DND-41 (cell line): ENCODE data around the gene LRRC10.

Experiments used
- ATAC-seq: fragments of 200-7000 bp; cut with Tn5 transposase; 3 replicates; pipeline ENCODE4 v1.9.1; 2021; ENCODE audit warnings: low read depth; ENCODE audit not compliant: insufficient read depth
- DNase-seq: peaks from one replicate; pipeline ENCODE4 v3.0.0-alpha.2; 2020
- H2AFZ ChIP-seq: 2 replicates; pipeline ENCODE4 v1.6.0; 2012; ENCODE audit warnings: low read depth, low read length
- H3K27ac ChIP-seq: 2 replicates; pipeline ENCODE4 v1.5.1; 2012; ENCODE audit warnings: low read length, inconsistent platforms
- H3K27me3 ChIP-seq: fragments of 200-600 bp; sonication (generic); 2 replicates; pipeline ENCODE4 v1.6.0; 2012; ENCODE audit warnings: low read length, mild to moderate bottlenecking, inconsistent platforms; ENCODE audit not compliant: insufficient read depth, poor library complexity
- H3K36me3 ChIP-seq: 2 replicates; pipeline ENCODE4 v1.5.1; 2012; ENCODE audit warnings: low read length, inconsistent platforms; ENCODE audit not compliant: insufficient read depth
- H3K4me1 ChIP-seq: 2 replicates; pipeline ENCODE4 v1.5.1; 2012; ENCODE audit warnings: mild to moderate bottlenecking, low read length; ENCODE audit not compliant: insufficient read depth
- H3K4me2 ChIP-seq: 2 replicates; pipeline ENCODE4 v1.6.0; 2012; ENCODE audit warnings: mild to moderate bottlenecking, moderate library complexity, low read length, inconsistent platforms; ENCODE audit not compliant: insufficient read depth
- H3K4me3 ChIP-seq, 2 experiments: fragments of 200-600 bp in 1 of 2; shearing (Covaris generic) in 1 of 2; 2 replicates each; pipeline ENCODE4 v1.5.1; 2012 to 2016; ENCODE audit warnings: inconsistent platforms in 2 of 2, low read length in 2 of 2, mild to moderate bottlenecking in 2 of 2, low read depth in 1 of 2, moderate library complexity in 1 of 2
- H3K79me2 ChIP-seq: 2 replicates; pipeline ENCODE4 v1.6.0; 2012; ENCODE audit warnings: low read length, inconsistent platforms; ENCODE audit not compliant: insufficient read depth
- H3K9ac ChIP-seq: 2 replicates; pipeline ENCODE4 v1.6.0; 2012; ENCODE audit warnings: low read depth, mild to moderate bottlenecking, inconsistent platforms, low read length, moderate library complexity
- H3K9me3 ChIP-seq: 2 replicates; pipeline ENCODE4 v1.5.1; 2012; ENCODE audit warnings: low read length, moderate library complexity, mild to moderate bottlenecking, inconsistent platforms; ENCODE audit not compliant: insufficient read depth, severe bottlenecking
- H4K20me1 ChIP-seq: 2 replicates; pipeline ENCODE4 v1.6.0; 2012; ENCODE audit warnings: low read length; ENCODE audit not compliant: insufficient read depth
- CTCF ChIP-seq: IDR thresholded peaks from 2 replicates; pipeline ENCODE4 v1.5.1; 2012; ENCODE audit warnings: borderline replicate concordance, low read length, moderate library complexity, mild to moderate bottlenecking; ENCODE audit not compliant: poor library complexity, severe bottlenecking; ENCODE audit errors: extremely low read depth
- EZH2 ChIP-seq: IDR thresholded peaks from 3 replicates; pipeline ENCODE4 v1.6.1; 2012; ENCODE audit warnings: borderline replicate concordance, low read depth, mild to moderate bottlenecking, moderate library complexity, low read length, inconsistent platforms; ENCODE audit not compliant: severe bottlenecking

LRRC10 gene

GRCh38 chr12:69620077-69620476, 9.4 kb upstream of the LRRC10 start:
- Histone ChIP-seq H3K36me3 (no peaks in the 10 kb centered on the region), H4K20me1 (no peaks in the 10 kb centered on the region), H3K9me3 (no peaks in the 10 kb centered on the region), H3K27ac (no peak overlapping the region), H3K4me1 (no peaks in the 10 kb centered on the region), H2AFZ (no peak overlapping the region), H3K4me2 (no peak overlapping the region), H3K9ac (no peak overlapping the region), H3K79me2 (no peaks in the 10 kb centered on the region), H3K4me3 (no peak overlapping the region), H3K27me3 (no peaks in the 10 kb centered on the region)
- TF ChIP-seq CTCF (no peak), EZH2 (no peak)
- DNase-seq (no peak), ATAC-seq (no peak)

GRCh38 chr12:69619050-69619449, 8.3 kb upstream of the LRRC10 start:
- Histone ChIP-seq H3K27me3 (no peaks in the 10 kb centered on the region), H4K20me1 (no peaks in the 10 kb centered on the region), H3K79me2 (no peaks in the 10 kb centered on the region), H3K27ac (no peak overlapping the region), H3K36me3 (no peaks in the 10 kb centered on the region), H3K9me3 (no peaks in the 10 kb centered on the region), H3K4me1 (no peaks in the 10 kb centered on the region), H3K4me2 (no peak overlapping the region), H3K9ac (no peak overlapping the region), H2AFZ (no peak overlapping the region), H3K4me3 (no peak overlapping the region)
- no peak for DNase-seq
- no peak for ATAC-seq
- no peak for TF ChIP-seq CTCF
- no peak for TF ChIP-seq EZH2

DNA sequence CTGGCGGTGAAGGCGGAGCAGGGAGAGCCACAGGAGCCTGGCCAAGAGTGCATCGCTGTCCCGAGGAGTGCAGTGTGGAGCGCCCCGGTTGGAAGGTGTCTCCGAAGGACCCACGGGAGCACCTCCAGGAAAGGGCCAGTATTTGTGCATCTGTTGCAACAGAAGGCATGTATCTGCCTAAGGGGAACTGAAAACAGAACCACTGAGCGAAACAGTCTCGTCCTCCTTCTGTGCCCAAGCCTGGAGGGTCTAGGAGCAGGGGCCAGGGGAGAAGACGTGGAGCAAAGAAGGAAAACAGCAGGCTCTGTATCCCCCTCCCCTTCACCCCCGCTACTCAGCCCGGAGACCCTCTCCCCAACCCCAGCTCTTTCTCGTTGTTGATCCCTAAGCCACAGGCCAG, 5.3 kb upstream of the LRRC10 start:
- H3K4me1 ChIP-seq, result no peaks in the 10 kb centered on the region
- H3K9ac ChIP-seq, result no peak overlapping the region
- H4K20me1 ChIP-seq, result no peaks in the 10 kb centered on the region
- TF ChIP-seq CTCF (no peak), EZH2 (no peak)
- H3K27ac ChIP-seq, result no peak overlapping the region
- H3K79me2 ChIP-seq, result no peaks in the 10 kb centered on the region
- DNase-seq, result no peak
- ATAC-seq, result no peak
- no peak overlapping the region for H3K4me3 ChIP-seq
- H3K27me3 ChIP-seq, result no peaks in the 10 kb centered on the region
- H3K9me3 ChIP-seq, result no peaks in the 10 kb centered on the region
- H2AFZ ChIP-seq, result no peak overlapping the region
- H3K4me2 ChIP-seq, result no peak overlapping the region
- H3K36me3 ChIP-seq, result no peaks in the 10 kb centered on the region

- Histone ChIP-seq H2AFZ (no peak overlapping the region), H4K20me1 (no peaks in the 10 kb centered on the region), H3K79me2 (no peaks in the 10 kb centered on the region)
Measured at GRCh38 chr12:69613351-69613750, 2.6 kb upstream of the LRRC10 start.

More at GRCh38 chr12:69613351-69613750, 2.6 kb upstream of the LRRC10 start:
- no peak overlapping the region for H3K4me3 ChIP-seq
- peaks cover 3% of the 10 kb centered on the region for H3K27me3 ChIP-seq
- DNase-seq, result no peak
- H3K27ac ChIP-seq, result no peak overlapping the region
- TF ChIP-seq EZH2 (no peak), CTCF (no peak)
- H3K36me3 ChIP-seq, result no peaks in the 10 kb centered on the region
- no peak overlapping the region for H3K9ac ChIP-seq
- H3K9me3 ChIP-seq, result no peaks in the 10 kb centered on the region
- no peak overlapping the region for H3K4me2 ChIP-seq
- no peaks in the 10 kb centered on the region for H3K4me1 ChIP-seq
- no peak for ATAC-seq
